Esophagus squamous epithelium (tissue), 4 donors: ENCODE measurements around the gene SALL3.

Experiments used
- POLR2A ChIP-seq, 4 donors: fragments of 450-650 bp; IDR thresholded peaks; one replicate each; pipeline ENCODE4 v1.6.1; 2017; ENCODE audit warnings: antibody characterized with exemption in 4 of 4, mild to moderate bottlenecking in 4 of 4, moderate library complexity in 3 of 4
- TF ChIP-seq, protein P1 (sequence below), 6 experiments: fragments of 450-650 bp in 4 of 6; fragments of 200-600 bp in 2 of 6; sonication (generic) in 2 of 6; IDR thresholded peaks; one replicate each; pipeline ENCODE4 v1.5.1; 2016 to 2019; ENCODE audit warnings: antibody characterized with exemption in 6 of 6, mild to moderate bottlenecking in 4 of 6, moderate library complexity in 4 of 6

DNA sequence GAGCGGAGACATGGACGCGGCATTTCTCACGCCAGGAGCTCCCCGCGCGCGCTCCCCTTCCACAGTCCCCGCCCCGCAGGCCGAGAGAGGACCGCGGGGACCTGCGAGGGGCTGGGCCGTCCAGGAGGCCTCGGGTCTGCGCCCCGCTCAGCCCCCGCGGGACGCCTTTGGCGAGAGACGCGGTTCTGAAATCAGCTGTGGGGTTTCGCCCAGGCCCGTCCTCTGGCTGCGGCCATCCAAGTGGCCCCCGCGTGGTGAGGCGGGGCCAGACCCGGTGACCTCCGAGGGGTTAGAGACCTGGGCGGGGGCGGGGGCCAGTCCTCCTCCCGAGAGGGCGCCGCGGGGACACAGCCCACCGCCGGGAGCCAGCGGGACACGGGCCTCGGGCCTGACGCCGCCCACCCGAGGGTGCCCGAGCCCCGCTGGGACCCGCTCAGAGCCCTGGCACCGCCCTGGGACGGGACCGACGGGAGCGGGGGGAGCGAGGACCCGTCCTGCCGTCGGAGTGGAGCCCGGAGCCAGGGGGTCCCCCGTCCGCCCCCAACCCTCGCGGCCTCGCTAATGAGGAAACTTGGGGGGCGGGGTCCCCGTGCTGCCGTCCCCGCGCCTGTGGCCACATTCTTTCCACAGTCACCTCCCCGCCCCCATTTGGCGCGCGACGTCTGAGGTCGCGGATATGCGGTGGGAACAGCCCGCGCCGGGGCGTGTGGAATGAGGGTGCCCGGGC, 6.1 kb upstream of the SALL3 start:
- TF ChIP-seq, protein P1, sequence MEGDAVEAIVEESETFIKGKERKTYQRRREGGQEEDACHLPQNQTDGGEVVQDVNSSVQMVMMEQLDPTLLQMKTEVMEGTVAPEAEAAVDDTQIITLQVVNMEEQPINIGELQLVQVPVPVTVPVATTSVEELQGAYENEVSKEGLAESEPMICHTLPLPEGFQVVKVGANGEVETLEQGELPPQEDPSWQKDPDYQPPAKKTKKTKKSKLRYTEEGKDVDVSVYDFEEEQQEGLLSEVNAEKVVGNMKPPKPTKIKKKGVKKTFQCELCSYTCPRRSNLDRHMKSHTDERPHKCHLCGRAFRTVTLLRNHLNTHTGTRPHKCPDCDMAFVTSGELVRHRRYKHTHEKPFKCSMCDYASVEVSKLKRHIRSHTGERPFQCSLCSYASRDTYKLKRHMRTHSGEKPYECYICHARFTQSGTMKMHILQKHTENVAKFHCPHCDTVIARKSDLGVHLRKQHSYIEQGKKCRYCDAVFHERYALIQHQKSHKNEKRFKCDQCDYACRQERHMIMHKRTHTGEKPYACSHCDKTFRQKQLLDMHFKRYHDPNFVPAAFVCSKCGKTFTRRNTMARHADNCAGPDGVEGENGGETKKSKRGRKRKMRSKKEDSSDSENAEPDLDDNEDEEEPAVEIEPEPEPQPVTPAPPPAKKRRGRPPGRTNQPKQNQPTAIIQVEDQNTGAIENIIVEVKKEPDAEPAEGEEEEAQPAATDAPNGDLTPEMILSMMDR (IDR thresholded peaks at IDR 0.05) = no peak
- no peak for TF ChIP-seq POLR2A (IDR thresholded peaks at IDR 0.05)
